C4-2B (cell line): ENCODE measurements around the gene NRG2.

ENCODE experiments used
- H3K27ac ChIP-seq: fragments of 450-650 bp; 2 replicates; pipeline ENCODE4 v1.5.1; 2017
- ZFX ChIP-seq: fragments of 450-650 bp; IDR thresholded peaks from 2 replicates; pipeline ENCODE4 v1.6.1; 2017
- TF ChIP-seq, protein P1 (sequence below): fragments of 450-650 bp; conservative IDR thresholded peaks from 2 replicates; pipeline ENCODE4 v1.5.1; 2017; ENCODE audit warnings: mild to moderate bottlenecking

Gene NRG2

DNA sequence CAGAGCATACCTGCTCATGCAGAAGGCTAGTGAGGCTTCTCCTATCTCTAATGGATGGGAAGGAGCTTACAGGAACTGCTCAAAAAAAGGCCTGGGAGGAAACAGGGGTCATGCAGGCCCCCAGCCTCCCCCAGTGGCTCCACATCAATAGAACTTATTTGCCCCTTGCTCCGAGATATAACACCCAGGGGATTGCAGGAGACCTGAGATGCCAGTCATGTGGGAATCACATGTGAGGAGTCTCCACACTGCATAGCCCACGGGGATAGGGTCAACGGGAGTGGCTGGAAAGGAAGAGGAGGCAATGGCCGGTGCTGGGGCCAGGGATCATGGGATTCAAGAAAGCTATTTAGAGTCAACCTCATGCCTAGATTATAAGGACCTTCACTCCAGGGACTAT is 76.2 kb downstream of the NRG2 start:
- TF ChIP-seq ZFX: no peak
- TF ChIP-seq, protein P1, sequence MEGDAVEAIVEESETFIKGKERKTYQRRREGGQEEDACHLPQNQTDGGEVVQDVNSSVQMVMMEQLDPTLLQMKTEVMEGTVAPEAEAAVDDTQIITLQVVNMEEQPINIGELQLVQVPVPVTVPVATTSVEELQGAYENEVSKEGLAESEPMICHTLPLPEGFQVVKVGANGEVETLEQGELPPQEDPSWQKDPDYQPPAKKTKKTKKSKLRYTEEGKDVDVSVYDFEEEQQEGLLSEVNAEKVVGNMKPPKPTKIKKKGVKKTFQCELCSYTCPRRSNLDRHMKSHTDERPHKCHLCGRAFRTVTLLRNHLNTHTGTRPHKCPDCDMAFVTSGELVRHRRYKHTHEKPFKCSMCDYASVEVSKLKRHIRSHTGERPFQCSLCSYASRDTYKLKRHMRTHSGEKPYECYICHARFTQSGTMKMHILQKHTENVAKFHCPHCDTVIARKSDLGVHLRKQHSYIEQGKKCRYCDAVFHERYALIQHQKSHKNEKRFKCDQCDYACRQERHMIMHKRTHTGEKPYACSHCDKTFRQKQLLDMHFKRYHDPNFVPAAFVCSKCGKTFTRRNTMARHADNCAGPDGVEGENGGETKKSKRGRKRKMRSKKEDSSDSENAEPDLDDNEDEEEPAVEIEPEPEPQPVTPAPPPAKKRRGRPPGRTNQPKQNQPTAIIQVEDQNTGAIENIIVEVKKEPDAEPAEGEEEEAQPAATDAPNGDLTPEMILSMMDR: no peak
- H3K27ac ChIP-seq: no peak overlapping the region

DNA sequence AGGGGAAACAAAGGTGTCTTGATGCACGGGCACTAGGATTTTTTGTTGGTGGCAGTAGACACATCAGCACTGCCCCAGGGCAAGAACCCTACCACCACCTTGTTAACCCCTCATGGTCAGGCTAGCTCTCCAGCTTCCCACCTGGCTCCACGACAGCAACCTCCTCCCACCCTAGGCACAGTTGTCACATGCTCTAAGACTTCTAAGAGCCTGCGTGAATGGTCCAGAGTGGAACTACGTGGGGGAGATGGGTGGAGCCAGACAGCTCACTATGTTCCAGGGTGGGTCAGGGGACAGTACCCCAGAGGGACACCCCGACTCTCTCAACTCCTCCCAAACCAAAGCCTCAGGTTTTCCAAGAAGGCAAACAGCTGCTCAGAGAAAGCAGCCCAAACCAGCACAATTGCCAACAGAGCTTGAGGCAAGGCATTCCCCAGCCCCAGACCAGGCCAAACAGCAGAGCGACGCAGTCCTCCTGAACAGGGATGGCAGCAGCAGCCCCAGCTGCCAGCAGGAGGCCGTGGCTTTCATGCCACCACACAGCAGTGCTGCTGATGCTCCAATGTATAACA is 78.0 kb downstream of the NRG2 start:
- H3K27ac ChIP-seq: no peak overlapping the region
- TF ChIP-seq, protein P1: no peak
- no peak for TF ChIP-seq ZFX

DNA sequence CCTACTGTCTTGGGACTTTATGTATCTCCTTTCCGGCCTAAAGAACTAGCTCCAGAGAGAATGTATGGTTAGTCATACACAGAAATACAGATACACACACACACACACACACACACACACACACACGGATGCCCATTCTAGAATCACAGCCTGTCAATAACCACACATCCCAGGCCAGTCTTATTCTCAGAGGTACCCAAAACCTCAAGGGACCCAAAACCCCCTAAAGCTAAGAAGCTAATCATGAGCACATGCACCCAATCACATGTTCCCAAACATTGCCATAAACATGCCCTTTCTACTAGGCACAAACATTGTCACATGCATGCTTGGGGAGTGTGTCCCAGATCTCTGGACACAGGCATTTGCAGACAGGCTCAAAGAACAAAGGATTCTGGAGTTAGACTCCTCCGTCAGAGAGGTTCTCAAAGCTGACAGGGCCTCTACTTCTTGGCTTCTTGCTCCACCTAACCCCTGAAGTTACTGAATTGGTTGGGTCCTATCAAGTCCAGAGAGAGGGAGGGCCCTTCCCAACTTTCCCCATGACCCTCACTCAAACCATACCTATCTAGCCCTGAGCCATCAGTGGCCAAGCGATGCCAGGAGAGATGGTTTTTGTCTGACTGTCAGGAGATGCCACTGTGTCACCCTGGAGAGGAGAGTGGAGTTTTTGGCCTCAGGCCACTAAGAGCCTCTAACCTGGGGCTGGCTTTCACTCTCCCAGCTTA is 78.7 kb downstream of the NRG2 start:
- TF ChIP-seq, protein P1: no peak
- TF ChIP-seq ZFX: no peak
- no peak overlapping the region for H3K27ac ChIP-seq

- TF ChIP-seq, protein P1: no peak
- TF ChIP-seq ZFX: no peak
- no peak overlapping the region for H3K27ac ChIP-seq
These were observed 80.7 kb downstream of the NRG2 start for GRCh38 chr5:139962445-139962844.

DNA sequence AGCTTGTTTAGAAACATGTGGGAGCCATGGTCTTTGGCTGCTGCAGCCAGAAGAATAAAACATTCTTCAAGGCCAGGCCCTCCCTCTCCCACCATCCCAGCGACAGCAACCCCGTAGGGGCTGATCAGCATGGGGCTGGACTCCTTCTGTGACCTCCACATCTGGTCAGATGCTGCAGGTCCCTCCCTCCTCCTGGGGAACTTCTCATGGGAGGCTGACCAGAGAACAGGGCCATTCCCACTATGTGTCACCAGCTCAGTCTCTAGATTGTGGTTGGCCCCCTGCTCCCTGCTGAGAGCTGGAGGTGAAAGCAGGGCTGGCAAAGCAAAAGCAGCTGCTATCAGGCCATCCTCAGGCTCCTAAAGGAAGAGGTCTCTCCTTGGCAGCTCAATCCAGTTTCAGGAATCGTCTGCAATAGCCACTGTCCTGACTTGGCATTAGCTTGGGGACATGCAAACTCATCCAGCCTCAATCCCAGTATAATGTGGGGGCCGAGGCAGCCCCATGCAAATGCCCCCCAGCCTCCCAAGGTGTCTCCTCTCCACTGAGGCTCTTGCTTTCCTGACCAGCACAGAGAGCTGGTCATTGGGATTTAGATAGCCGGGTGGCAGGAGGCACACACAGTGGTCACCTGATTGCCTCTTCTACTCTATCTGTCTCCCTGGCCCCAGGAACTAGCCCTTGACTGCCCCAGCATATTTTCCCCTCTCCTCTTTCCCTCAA is 81.5 kb downstream of the NRG2 start:
- TF ChIP-seq, protein P1: no peak
- no peak for TF ChIP-seq ZFX
- no peak overlapping the region for H3K27ac ChIP-seq

DNA sequence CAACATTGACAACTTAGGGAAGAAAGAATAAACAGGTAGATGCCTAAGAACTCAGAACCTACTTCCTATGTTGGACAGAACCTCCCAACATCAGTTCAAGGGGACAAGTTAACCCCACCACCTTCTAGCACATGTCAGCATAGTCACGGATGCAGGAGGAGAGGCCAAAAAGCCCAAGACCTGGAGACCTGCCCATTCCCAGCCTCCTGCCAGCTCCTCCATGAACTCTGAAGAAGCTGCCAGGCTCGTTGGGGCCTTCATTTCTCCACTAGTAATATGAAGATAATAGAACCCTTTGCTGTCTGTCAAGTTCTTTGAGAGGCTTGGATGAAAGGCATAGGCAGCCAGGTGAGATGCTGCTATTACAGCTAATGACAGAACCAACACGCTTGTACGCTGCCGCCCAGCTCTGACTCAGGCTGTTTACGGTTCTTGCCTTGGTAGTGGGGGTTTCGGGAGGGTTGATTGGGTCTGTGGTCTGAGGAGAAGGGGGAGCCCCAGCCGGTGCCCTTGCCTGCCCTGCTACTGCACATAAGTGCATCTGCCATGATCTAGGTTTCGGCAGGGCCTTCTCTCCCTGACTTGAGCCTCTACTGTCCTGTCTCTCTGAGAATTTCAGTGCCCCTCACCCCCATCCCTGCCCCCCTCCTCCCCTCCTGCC is 82.2 kb downstream of the NRG2 start:
- no peak overlapping the region for H3K27ac ChIP-seq
- TF ChIP-seq, protein P1: no peak
- no peak for TF ChIP-seq ZFX
